ENCODE results near the gene MET. TPM values are rescaled to one million over a fixed set of nuclear protein-coding genes. Genes with fewer than 3 reads are reported as not detected.
"Not testable (repeated sequence)": the region's sequence is repeated elsewhere in the genome, so short reads cannot be mapped to it uniquely, and the experiment has no call there.

The MET gene
- total and polyA plus RNA-seq, 4 donors, result 10.2 to 41.9 (median 25.4) TPM

GRCh38 chr7:116653646-116654045 is 18.4 kb upstream of the MET start:
- 66% methylated on average over 2 of the region's 2 CpGs for WGBS
- H3K36me3 ChIP-seq (ENCODE audit: control insufficient read depth in 4 of 4, insufficient read depth in 3 of 4, low read depth in 1 of 4, low read length in 3 of 4), result no peaks in the 10 kb centered on the region
- TF ChIP-seq, protein P1, sequence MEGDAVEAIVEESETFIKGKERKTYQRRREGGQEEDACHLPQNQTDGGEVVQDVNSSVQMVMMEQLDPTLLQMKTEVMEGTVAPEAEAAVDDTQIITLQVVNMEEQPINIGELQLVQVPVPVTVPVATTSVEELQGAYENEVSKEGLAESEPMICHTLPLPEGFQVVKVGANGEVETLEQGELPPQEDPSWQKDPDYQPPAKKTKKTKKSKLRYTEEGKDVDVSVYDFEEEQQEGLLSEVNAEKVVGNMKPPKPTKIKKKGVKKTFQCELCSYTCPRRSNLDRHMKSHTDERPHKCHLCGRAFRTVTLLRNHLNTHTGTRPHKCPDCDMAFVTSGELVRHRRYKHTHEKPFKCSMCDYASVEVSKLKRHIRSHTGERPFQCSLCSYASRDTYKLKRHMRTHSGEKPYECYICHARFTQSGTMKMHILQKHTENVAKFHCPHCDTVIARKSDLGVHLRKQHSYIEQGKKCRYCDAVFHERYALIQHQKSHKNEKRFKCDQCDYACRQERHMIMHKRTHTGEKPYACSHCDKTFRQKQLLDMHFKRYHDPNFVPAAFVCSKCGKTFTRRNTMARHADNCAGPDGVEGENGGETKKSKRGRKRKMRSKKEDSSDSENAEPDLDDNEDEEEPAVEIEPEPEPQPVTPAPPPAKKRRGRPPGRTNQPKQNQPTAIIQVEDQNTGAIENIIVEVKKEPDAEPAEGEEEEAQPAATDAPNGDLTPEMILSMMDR (IDR thresholded peaks at IDR 0.05; ENCODE audit: low read depth, low read length, missing input control), result no peak
- TF ChIP-seq TAF1 (conservative IDR thresholded peaks at IDR 0.05) (no peak), NR2F2 (IDR thresholded peaks at IDR 0.05) (no peak), EGR1 (IDR thresholded peaks at IDR 0.05; ENCODE audit: low read depth in 2 of 2) (no peak), RXRA (IDR thresholded peaks at IDR 0.05) (no peak), YY1 (IDR thresholded peaks at IDR 0.05) (no peak), JUND (IDR thresholded peaks at IDR 0.05) (no peak)
- TF ChIP-seq, protein P2, sequence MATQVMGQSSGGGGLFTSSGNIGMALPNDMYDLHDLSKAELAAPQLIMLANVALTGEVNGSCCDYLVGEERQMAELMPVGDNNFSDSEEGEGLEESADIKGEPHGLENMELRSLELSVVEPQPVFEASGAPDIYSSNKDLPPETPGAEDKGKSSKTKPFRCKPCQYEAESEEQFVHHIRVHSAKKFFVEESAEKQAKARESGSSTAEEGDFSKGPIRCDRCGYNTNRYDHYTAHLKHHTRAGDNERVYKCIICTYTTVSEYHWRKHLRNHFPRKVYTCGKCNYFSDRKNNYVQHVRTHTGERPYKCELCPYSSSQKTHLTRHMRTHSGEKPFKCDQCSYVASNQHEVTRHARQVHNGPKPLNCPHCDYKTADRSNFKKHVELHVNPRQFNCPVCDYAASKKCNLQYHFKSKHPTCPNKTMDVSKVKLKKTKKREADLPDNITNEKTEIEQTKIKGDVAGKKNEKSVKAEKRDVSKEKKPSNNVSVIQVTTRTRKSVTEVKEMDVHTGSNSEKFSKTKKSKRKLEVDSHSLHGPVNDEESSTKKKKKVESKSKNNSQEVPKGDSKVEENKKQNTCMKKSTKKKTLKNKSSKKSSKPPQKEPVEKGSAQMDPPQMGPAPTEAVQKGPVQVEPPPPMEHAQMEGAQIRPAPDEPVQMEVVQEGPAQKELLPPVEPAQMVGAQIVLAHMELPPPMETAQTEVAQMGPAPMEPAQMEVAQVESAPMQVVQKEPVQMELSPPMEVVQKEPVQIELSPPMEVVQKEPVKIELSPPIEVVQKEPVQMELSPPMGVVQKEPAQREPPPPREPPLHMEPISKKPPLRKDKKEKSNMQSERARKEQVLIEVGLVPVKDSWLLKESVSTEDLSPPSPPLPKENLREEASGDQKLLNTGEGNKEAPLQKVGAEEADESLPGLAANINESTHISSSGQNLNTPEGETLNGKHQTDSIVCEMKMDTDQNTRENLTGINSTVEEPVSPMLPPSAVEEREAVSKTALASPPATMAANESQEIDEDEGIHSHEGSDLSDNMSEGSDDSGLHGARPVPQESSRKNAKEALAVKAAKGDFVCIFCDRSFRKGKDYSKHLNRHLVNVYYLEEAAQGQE (IDR thresholded peaks at IDR 0.05), result no peak
- H3K27me3 ChIP-seq (ENCODE audit: control insufficient read depth in 4 of 4, insufficient read depth in 4 of 4, low read length in 3 of 4), result no peaks in the 10 kb centered on the region
- DNase-seq (ENCODE audit: low spot score), result no peak
- H3K9ac ChIP-seq (ENCODE audit: low read depth in 1 of 2, low read length in 2 of 2), result no peak overlapping the region
- H3K27ac ChIP-seq (ENCODE audit: low read depth in 1 of 2, low read length in 2 of 2), result no peak overlapping the region
- H3K4me3 ChIP-seq (ENCODE audit: low read depth in 1 of 3, low read length in 3 of 3), result no peak overlapping the region
- H3K9me3 ChIP-seq (ENCODE audit: control insufficient read depth in 4 of 4, low read length in 3 of 4), result no peaks in the 10 kb centered on the region
- no peaks in the 10 kb centered on the region for H3K4me1 ChIP-seq (ENCODE audit: control insufficient read depth in 4 of 4, insufficient read depth in 4 of 4, low read length in 3 of 4)

DNA sequence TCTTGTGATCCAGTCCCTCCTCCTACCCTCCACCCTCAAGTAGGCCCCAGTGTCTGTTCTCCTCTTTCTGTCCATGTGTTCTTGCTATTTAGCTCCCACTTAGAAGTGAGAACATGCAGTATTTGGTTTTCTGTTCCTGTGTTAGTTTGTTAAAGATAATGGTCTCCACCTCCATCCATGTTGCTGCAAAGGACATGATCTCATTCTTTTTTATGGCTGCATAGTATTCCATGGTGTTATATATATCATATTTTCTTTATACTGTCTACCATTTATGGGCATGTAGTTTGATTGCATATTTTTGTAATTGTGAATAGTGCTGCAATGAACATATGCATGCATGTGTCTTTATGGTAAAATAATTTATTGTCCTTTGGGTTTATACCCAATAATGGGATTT is 12.7 kb upstream of the MET start:
- H3K9ac ChIP-seq (ENCODE audit: low read depth in 1 of 2, low read length in 2 of 2); H3K4me3 ChIP-seq (ENCODE audit: low read depth in 1 of 3, low read length in 3 of 3); H3K27me3 ChIP-seq (ENCODE audit: control insufficient read depth in 4 of 4, insufficient read depth in 4 of 4, low read length in 3 of 4); H3K27ac ChIP-seq (ENCODE audit: low read depth in 1 of 2, low read length in 2 of 2); H3K36me3 ChIP-seq (ENCODE audit: control insufficient read depth in 4 of 4, insufficient read depth in 3 of 4, low read depth in 1 of 4, low read length in 3 of 4); H3K4me1 ChIP-seq (ENCODE audit: control insufficient read depth in 4 of 4, insufficient read depth in 4 of 4, low read length in 3 of 4); DNase-seq (ENCODE audit: low spot score); H3K9me3 ChIP-seq (ENCODE audit: control insufficient read depth in 4 of 4, low read length in 3 of 4): not testable (repeated sequence)

GRCh38 chr7:116661865-116662264 is 10.1 kb upstream of the MET start:
- Histone ChIP-seq H3K36me3 (ENCODE audit: control insufficient read depth in 4 of 4, insufficient read depth in 3 of 4, low read depth in 1 of 4, low read length in 3 of 4) (no peaks in the 10 kb centered on the region), H3K4me1 (ENCODE audit: control insufficient read depth in 4 of 4, insufficient read depth in 4 of 4, low read length in 3 of 4) (peaks cover 0 to 6% (median 0%) of the 10 kb centered on the region in 4 donors), H3K9me3 (ENCODE audit: control insufficient read depth in 4 of 4, low read length in 3 of 4) (no peaks in the 10 kb centered on the region), H3K27ac (ENCODE audit: low read depth in 1 of 2, low read length in 2 of 2) (no peak overlapping the region), H3K4me3 (ENCODE audit: low read depth in 1 of 3, low read length in 3 of 3) (no peak overlapping the region), H3K9ac (ENCODE audit: low read depth in 1 of 2, low read length in 2 of 2) (no peak overlapping the region), H3K27me3 (ENCODE audit: control insufficient read depth in 4 of 4, insufficient read depth in 4 of 4, low read length in 3 of 4) (no peaks in the 10 kb centered on the region)
- TF ChIP-seq TAF1 (conservative IDR thresholded peaks at IDR 0.05) (no peak), JUND (IDR thresholded peaks at IDR 0.05) (no peak), GABPA (IDR thresholded peaks at IDR 0.05 in 1 of 2, conservative IDR thresholded peaks at IDR 0.05 in 1 of 2) (no peak), FOXA1 (IDR thresholded peaks at IDR 0.05) (no peak), FOXA2 (IDR thresholded peaks at IDR 0.05) (no peak), RXRA (IDR thresholded peaks at IDR 0.05) (no peak), SP1 (IDR thresholded peaks at IDR 0.05) (no peak), HNF4A (conservative IDR thresholded peaks at IDR 0.05) (no peak), NR2F2 (IDR thresholded peaks at IDR 0.05) (no peak), EGR1 (IDR thresholded peaks at IDR 0.05; ENCODE audit: low read depth in 2 of 2) (no peak), ZBTB33 (IDR thresholded peaks at IDR 0.05) (no peak), ATF3 (IDR thresholded peaks at IDR 0.05) (no peak), YY1 (IDR thresholded peaks at IDR 0.05) (no peak)
- TF ChIP-seq, protein P2 (IDR thresholded peaks at IDR 0.05), result no peak
- TF ChIP-seq, protein P3, sequence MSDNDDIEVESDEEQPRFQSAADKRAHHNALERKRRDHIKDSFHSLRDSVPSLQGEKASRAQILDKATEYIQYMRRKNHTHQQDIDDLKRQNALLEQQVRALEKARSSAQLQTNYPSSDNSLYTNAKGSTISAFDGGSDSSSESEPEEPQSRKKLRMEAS (IDR thresholded peaks at IDR 0.05), result no peak
- no peak for DNase-seq (ENCODE audit: low spot score)
